Body of pancreas (tissue), 4 donors: ENCODE data around the gene MARS1. TPM values are rescaled to one million over a fixed set of nuclear protein-coding genes. Genes with fewer than 3 reads are reported as not detected.

Experiments used
- ATAC-seq: fragments of 150-250 bp; one replicate; pipeline ENCODE4 v1.9.1; 2016
- DNase-seq, 4 donors: peaks; one replicate each; pipeline ENCODE4 v3.0.0-alpha.2; 2019
- H3K27ac ChIP-seq, 4 donors: fragments of 200-600 bp; sonication (generic); 1 replicate in 3 of 4; 2 replicates in 1 of 4; pipeline versions ENCODE4 v1.5.1 to v1.6.1; 2016 to 2019; ENCODE audit warnings: mild to moderate bottlenecking in 1 of 4, mixed read lengths in 1 of 4, moderate library complexity in 1 of 4
- H3K27me3 ChIP-seq, 2 donors: fragments of 200-600 bp; sonication (generic); one replicate each; pipeline ENCODE4 v1.6.0; 2016; ENCODE audit warnings: mild to moderate bottlenecking in 1 of 2
- H3K36me3 ChIP-seq, 2 donors: fragments of 200-600 bp; sonication (generic); replicated peaks in 1 of 2; 2 replicates each; pipeline ENCODE4 v1.5.1; 2016; ENCODE audit warnings: low read depth in 2 of 2; ENCODE audit not compliant: insufficient read depth in 1 of 2
- H3K4me1 ChIP-seq: fragments of 200-600 bp; sonication (generic); one replicate; pipeline ENCODE4 v1.6.0; 2016
- H3K4me3 ChIP-seq, 2 donors: fragments of 200-600 bp; sonication (generic); 1 replicate in 1 of 2; 2 replicates in 1 of 2; pipeline ENCODE4 v1.5.1; 2016 to 2019
- H3K9me3 ChIP-seq, 3 donors: fragments of 200-600 bp; sonication (generic); 1 replicate in 2 of 3; 2 replicates in 1 of 3; pipeline ENCODE4 v1.5.1; 2016
- POLR2A ChIP-seq, 3 donors: fragments of 450-650 bp; IDR thresholded peaks; one replicate each; pipeline ENCODE4 v1.6.1; 2016; ENCODE audit warnings: antibody characterized with exemption in 3 of 3, mild to moderate bottlenecking in 2 of 3
- WGBS, 2 donors: methylation state at CpG; one replicate each; pipeline ENCODE4 v1.1.5; 2017; 5-methylcytosine and 5-hydroxymethylcytosine counted together
- intact Hi-C: fragments of 100-400 bp; cut with DNase I; formaldehyde crosslinking; loops from one replicate; pipeline ENCODE4 v1.15.1; 2023
- total RNA-seq, 2 donors: library from RNA; depleted of rRNA; stranded (reverse); fragments of >200 nt; gene quantifications; one replicate each; pipeline ENCODE4 v1.1.0, GENCODE V29; 2016
- TF ChIP-seq, protein P1 (sequence below), 7 experiments: fragments of 450-650 bp in 4 of 7; fragments of 200-600 bp in 3 of 7; sonication (generic) in 3 of 7; IDR thresholded peaks; one replicate each; pipeline ENCODE4 v1.5.1; 2016 to 2019; ENCODE audit warnings: antibody characterized with exemption in 7 of 7

MARS1 gene
- total RNA-seq, 2 donors from 2014 or later: 61.7 to 103 TPM

DNA sequence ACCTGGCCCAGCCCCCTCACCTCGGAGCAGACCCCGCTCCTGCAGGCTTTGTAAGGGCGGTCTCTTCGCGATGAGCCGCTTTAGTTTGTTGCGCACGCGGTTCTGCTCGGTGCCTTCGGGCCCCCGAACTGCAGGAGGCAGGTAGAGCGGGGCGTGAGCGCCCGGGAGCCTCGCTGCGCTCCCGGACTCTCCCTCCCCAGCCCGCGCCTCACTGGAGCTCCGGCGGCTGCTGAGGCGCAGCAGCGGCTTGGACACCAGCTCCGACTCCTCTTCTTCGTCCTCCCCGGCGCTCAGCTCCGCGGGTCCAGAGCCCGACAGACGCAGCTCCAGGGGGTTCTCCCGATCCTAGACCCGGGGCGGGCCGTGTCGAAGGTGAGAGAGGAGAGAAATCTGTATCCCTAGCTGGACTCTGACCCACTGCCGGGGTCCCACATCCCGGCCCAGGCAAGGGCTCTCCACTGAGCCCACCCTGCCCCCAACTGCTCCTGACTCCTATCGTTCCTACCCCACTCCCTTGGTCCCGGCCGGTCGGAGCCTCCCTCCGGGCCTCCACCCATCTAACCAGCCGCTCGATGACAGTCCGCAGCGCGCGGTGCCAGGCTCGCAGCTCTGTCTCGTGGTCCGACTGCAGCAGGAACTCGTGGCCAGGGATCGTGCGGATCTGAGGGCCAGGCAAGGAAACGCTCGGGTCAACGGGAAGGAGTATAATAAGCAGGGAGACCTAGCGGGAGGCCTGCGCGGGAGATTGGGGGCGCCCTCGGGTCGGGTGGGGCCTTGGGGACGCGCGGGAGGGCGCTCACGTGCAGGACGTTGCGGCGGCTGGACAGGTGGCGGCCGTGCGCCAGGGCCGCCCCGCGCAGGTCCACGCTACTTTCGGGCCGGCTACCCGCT, 12.4 kb upstream of the MARS1 start:
- H3K27ac ChIP-seq: no peak overlapping the region
- TF ChIP-seq POLR2A (IDR thresholded peaks at IDR 0.05): no peak
- TF ChIP-seq, protein P1, sequence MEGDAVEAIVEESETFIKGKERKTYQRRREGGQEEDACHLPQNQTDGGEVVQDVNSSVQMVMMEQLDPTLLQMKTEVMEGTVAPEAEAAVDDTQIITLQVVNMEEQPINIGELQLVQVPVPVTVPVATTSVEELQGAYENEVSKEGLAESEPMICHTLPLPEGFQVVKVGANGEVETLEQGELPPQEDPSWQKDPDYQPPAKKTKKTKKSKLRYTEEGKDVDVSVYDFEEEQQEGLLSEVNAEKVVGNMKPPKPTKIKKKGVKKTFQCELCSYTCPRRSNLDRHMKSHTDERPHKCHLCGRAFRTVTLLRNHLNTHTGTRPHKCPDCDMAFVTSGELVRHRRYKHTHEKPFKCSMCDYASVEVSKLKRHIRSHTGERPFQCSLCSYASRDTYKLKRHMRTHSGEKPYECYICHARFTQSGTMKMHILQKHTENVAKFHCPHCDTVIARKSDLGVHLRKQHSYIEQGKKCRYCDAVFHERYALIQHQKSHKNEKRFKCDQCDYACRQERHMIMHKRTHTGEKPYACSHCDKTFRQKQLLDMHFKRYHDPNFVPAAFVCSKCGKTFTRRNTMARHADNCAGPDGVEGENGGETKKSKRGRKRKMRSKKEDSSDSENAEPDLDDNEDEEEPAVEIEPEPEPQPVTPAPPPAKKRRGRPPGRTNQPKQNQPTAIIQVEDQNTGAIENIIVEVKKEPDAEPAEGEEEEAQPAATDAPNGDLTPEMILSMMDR (IDR thresholded peaks at IDR 0.05): no peak
- peaks cover 0 to 17% of the 10 kb centered on the region in 2 donors for H3K27me3 ChIP-seq
- DNase-seq: peak; percentile 48 to 60 (median 53)
- intact Hi-C loops: no loop called here
- H3K36me3 ChIP-seq: no peaks in the 10 kb centered on the region
- H3K4me3 ChIP-seq: peak overlapping the region in 1 of 2 donors; percentile 16
- no peaks in the 10 kb centered on the region for H3K9me3 ChIP-seq
- peaks cover 15% of the 10 kb centered on the region for H3K4me1 ChIP-seq
- WGBS, 2 donors: 13 to 14% methylated on average over 16 to 84 of the region's 84 CpGs
- peak; percentile 64 for ATAC-seq

DNA sequence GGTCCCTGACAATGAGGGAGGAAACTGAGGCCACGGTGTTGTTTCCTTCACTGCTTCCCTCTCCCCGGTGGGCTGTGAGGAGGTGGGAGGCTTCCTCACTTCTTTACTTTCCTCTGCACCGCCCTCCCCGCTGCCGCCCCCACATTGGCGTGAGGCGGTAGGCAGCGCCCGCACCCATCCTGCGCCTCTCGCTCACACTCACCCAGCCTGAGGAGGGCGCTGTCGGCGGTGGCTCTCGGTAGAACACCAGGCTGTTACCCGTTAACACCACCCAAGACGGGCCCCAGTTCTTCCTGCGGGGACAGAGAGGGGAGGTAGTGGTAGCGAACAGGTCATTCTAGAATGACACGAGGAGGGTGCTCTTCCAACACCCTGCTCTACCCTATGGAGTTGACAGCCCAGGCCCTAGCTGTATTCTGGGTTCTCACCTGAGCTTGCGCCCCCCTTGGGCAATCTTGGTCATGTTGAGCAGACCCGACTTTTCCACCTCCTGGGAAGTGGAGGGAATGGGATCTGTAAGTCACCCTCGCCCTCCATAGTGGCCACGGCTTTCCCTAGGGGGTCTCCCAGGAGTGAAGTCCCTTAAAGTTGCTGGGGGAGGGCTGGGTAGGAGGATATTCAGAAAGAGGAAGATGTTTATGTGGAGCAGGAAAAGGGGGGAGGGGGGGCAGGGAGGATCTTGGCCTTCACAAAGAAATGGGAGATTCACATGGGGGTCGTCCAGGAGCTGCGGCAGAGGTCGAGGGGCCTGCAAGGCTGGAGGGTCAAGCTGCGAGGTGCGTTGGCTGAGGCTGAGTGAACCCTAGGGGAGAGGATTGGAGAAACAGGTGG, 11.5 kb upstream of the MARS1 start:
- DNase-seq (peak in 1 of 4 donors; percentile 31), ATAC-seq (peak; percentile 22)
- 18 to 61% methylated on average over 10 to 28 of the region's 29 CpGs for whole genome bisulfite sequencing, 2 donors
- H3K4me1 ChIP-seq: peaks cover 15% of the 10 kb centered on the region
- H3K36me3 ChIP-seq: no peaks in the 10 kb centered on the region
- no peak overlapping the region for H3K27ac ChIP-seq
- H3K27me3 ChIP-seq: peaks cover 0 to 17% of the 10 kb centered on the region in 2 donors
- intact Hi-C loops: no loop called here
- peak overlapping the region in 1 of 2 donors; percentile 16 for H3K4me3 ChIP-seq
- no peak for TF ChIP-seq POLR2A (IDR thresholded peaks at IDR 0.05)
- TF ChIP-seq, protein P1 (IDR thresholded peaks at IDR 0.05): peak in 4 of 7 experiments; percentile 3 to 26 (median 15)
- no peaks in the 10 kb centered on the region for H3K9me3 ChIP-seq

DNA sequence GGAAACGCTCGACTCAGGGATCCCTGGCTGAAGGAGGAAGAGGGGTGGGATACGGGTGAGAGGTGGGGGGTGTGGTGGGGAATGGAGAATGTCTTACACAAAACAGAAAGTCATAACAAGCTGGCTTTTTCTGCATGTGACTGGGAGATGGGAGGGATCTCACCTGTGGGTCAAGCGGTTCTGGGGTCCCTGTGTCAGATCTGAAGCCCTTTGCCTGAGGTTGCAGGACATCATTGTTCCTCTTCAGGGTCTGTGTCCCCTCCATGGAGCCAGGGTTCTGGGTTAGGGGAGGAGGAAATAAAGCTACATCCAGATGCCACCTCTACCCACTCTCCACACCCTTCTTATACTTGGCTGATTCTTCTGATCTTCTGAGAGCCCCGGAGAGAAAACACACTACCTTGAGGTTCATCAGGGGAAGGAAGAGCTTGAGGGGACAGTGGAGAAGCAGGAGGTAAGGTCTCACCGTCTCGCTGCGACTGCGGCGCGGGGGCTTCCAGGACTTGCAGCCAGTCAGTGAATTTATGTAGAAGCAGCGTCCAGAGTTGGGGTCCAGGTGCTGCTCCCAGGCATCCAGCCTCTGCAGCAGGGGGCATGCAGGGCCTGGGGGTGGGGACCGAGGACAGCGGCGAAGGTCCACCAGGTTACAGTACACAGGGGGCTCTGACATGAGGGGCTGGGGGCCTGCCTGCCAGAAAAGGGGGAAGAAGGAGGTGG, 10.7 kb upstream of the MARS1 start:
- intact Hi-C loops: no loop called here
- no peaks in the 10 kb centered on the region for H3K9me3 ChIP-seq
- DNase-seq: no peak
- H3K4me1 ChIP-seq: peaks cover 15% of the 10 kb centered on the region
- no peak for TF ChIP-seq POLR2A (IDR thresholded peaks at IDR 0.05)
- TF ChIP-seq, protein P1 (IDR thresholded peaks at IDR 0.05): no peak
- H3K27me3 ChIP-seq: peaks cover 0 to 17% of the 10 kb centered on the region in 2 donors
- H3K27ac ChIP-seq: peak overlapping the region in 1 of 4 donors; percentile 43
- no peak overlapping the region for H3K4me3 ChIP-seq
- WGBS, 2 donors: 80 to 89% methylated on average over 12 of the region's 15 CpGs
- no peaks in the 10 kb centered on the region for H3K36me3 ChIP-seq
- no peak for ATAC-seq

DNA sequence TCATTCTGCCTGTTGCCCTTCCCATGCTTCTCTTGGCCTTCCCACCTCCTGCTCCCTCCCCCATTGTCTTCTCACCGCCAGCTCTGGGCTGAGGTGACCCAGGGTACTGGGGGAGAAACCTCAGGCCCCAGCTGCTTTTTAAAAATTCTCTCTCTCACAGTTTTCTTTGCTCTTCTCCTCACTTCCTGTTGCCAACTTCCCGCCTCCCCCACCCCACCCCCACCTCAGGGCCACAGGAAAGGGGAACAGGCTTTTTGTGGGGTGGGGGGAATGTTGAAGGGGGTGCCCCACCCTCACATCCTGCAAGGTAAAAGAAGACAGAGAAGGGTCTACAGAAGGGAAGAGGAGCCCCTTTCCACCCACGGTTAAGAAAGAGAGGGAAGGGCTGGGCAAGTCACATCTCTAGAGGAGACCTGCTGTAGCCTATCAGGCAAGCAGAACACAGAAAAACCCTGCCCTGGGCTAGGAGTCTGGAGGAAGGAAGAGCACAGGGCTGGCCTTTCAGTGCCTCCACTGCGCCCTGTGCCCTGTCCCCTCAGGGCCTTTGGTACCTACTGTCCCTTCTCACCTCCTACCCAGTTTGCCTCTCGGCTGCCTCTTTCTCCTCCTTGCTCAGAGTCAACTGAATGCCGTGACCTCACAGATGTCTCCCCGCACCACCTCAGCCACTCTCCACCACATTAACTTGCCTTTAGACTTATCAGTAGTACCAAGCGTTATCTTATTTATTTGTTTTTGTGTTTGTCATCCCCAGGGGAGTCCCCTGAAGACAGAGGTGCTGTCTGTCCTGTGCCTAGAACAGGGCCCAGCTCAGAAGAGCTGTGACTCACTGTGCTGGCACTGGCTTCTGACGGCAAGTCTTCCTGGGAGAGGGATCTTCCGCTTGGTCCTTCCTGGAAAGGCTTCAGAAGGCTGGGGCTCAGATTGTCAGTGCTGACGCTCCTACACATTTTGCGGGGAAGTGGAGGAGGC, 9.9 kb upstream of the MARS1 start:
- ATAC-seq: no peak
- TF ChIP-seq POLR2A (IDR thresholded peaks at IDR 0.05): peak in 1 of 3 donors; percentile 21
- TF ChIP-seq, protein P1 (IDR thresholded peaks at IDR 0.05): no peak
- intact Hi-C loops: no loop called here
- H3K36me3 ChIP-seq: no peaks in the 10 kb centered on the region
- H3K27me3 ChIP-seq: peaks cover 0 to 17% of the 10 kb centered on the region in 2 donors
- no peak overlapping the region for H3K4me3 ChIP-seq
- H3K4me1 ChIP-seq: peaks cover 15% of the 10 kb centered on the region
- DNase-seq: no peak
- no peaks in the 10 kb centered on the region for H3K9me3 ChIP-seq
- peak overlapping the region in 2 of 4 donors; percentile 41 to 59 for H3K27ac ChIP-seq
- WGBS, 2 donors: 60 to 77% methylated on average over 12 of the region's 12 CpGs
